Esophagus squamous epithelium (tissue), 4 donors: Measurements from ENCODE around the gene ITGA11.

ENCODE experiments used
- POLR2A ChIP-seq, 4 donors: fragments of 450-650 bp; IDR thresholded peaks; one replicate each; pipeline ENCODE4 v1.6.1; 2017; ENCODE audit warnings: antibody characterized with exemption in 4 of 4, mild to moderate bottlenecking in 4 of 4, moderate library complexity in 3 of 4
- TF ChIP-seq, protein P1 (sequence below), 6 experiments: fragments of 450-650 bp in 4 of 6; fragments of 200-600 bp in 2 of 6; sonication (generic) in 2 of 6; IDR thresholded peaks; one replicate each; pipeline ENCODE4 v1.5.1; 2016 to 2019; ENCODE audit warnings: antibody characterized with exemption in 6 of 6, mild to moderate bottlenecking in 4 of 6, moderate library complexity in 4 of 6

DNA sequence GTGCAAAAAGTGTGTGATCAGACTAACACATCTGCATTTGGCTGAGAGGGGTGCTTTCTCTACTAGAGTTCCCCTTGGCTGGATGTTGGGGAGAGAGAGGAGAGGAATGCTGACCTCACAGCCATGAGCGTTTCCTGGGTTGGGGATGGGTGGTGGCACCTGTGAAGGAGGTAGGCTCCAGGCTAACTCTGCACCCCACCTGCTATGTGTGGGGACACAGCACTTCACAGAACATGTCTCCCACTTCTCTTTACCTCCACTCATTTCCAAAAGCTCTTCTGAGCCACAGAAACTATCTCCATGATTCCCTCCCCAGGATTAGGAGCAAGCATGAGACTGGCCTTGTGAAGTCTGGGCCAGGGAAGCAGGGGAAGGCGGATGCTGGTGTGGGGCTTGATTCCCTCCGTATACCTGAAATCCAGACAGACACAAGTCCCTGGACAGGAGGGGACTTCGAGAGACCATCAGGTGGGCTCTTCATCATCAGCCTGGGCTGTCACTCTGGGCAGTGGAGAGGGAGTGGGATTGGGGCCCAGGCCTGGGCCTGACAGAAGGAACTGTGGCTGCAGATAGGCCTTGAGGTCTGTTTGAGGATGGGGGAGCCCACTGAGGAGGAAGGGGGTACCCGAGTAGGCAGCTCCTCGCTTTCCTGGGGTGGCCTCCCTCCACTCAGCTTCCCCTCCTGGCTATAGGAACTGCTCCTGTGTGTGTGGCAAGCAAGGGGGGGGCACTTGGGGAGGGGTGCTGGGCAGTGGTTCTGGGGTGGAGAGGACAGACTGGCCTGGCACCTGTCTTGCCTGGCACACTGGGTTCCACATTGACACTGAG is 113.7 kb downstream of the ITGA11 start:
- TF ChIP-seq, protein P1, sequence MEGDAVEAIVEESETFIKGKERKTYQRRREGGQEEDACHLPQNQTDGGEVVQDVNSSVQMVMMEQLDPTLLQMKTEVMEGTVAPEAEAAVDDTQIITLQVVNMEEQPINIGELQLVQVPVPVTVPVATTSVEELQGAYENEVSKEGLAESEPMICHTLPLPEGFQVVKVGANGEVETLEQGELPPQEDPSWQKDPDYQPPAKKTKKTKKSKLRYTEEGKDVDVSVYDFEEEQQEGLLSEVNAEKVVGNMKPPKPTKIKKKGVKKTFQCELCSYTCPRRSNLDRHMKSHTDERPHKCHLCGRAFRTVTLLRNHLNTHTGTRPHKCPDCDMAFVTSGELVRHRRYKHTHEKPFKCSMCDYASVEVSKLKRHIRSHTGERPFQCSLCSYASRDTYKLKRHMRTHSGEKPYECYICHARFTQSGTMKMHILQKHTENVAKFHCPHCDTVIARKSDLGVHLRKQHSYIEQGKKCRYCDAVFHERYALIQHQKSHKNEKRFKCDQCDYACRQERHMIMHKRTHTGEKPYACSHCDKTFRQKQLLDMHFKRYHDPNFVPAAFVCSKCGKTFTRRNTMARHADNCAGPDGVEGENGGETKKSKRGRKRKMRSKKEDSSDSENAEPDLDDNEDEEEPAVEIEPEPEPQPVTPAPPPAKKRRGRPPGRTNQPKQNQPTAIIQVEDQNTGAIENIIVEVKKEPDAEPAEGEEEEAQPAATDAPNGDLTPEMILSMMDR (IDR thresholded peaks at IDR 0.05): no peak
- TF ChIP-seq POLR2A (IDR thresholded peaks at IDR 0.05): no peak
